ENCODE data around the gene NAALADL1. TPM values are rescaled to one million over a fixed set of nuclear protein-coding genes. Genes with fewer than 3 reads are reported as not detected.

NAALADL1 gene
- total RNA-seq, 1 experiment from 2014 or later: 0.23 TPM

DNA sequence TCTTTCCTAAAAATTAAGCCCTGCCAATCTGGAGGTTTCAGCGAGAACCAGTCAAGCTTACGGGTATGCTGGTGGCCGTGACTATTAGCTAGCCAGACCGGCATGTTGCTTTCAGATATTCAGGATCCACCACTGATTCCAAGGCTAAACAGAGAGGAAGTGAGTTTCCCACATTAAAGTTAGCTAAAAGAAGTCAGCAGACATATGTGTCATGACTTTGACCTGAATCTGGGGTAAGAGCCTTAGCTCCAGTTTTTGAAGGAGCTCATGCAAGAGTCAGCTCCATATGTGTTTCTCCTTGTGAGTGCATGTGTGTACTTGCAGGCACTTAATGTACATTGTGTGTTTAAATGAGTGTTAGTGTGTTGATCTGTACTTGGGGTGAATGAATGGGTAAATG is 27.1 kb upstream of the NAALADL1 start:
- Histone ChIP-seq H3K27me3 (replicated peaks; ENCODE audit: control insufficient read depth, insufficient read depth, low read length) (no peaks in the 10 kb centered on the region), H3K4me3 (ENCODE audit: low read depth, low read length) (no peak overlapping the region), H3K36me3 (ENCODE audit: control insufficient read depth, insufficient read depth, low read length) (peaks cover 4% of the 10 kb centered on the region; the same call in 1 of the 2 replicates), H3K9me3 (no peaks in the 10 kb centered on the region), H3K4me1 (peaks cover 16% of the 10 kb centered on the region; the same call in 1 of the 2 replicates)
- Mint-ChIP-seq H3K4me1 (ENCODE audit: low read depth, unreplicated experiment) (peaks cover 16% of the 10 kb centered on the region), H3K9me3 (ENCODE audit: unreplicated experiment) (no peaks in the 10 kb centered on the region), H3K36me3 (ENCODE audit: insufficient read depth, unreplicated experiment) (peaks cover 56% of the 10 kb centered on the region), H3K27ac (ENCODE audit: unreplicated experiment) (peak overlapping the region; percentile 23), H3K27me3 (ENCODE audit: insufficient read depth, unreplicated experiment) (no peaks in the 10 kb centered on the region), H3K4me3 (ENCODE audit: unreplicated experiment) (peak overlapping the region; percentile 85)
- intact Hi-C loops (cut with micrococcal nuclease; ENCODE audit: unreplicated experiment): no loop called here
- POLR2A ChIA-PET: interaction anchor here (0.6 to 1.2 kb wide), 2 partner anchors 26 to 32 kb away, joined by 3 to 4 read pairs; partner anchors contain the start of gene TM7SF2
- CTCF ChIA-PET: no interaction called here
- no peak for DNase-seq
- TF ChIP-seq, protein P1, sequence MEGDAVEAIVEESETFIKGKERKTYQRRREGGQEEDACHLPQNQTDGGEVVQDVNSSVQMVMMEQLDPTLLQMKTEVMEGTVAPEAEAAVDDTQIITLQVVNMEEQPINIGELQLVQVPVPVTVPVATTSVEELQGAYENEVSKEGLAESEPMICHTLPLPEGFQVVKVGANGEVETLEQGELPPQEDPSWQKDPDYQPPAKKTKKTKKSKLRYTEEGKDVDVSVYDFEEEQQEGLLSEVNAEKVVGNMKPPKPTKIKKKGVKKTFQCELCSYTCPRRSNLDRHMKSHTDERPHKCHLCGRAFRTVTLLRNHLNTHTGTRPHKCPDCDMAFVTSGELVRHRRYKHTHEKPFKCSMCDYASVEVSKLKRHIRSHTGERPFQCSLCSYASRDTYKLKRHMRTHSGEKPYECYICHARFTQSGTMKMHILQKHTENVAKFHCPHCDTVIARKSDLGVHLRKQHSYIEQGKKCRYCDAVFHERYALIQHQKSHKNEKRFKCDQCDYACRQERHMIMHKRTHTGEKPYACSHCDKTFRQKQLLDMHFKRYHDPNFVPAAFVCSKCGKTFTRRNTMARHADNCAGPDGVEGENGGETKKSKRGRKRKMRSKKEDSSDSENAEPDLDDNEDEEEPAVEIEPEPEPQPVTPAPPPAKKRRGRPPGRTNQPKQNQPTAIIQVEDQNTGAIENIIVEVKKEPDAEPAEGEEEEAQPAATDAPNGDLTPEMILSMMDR (IDR thresholded peaks at IDR 0.05; ENCODE audit: insufficient read depth in 1 of 2, low read depth in 1 of 2, low read length in 1 of 2, severe bottlenecking in 1 of 2, unreplicated experiment in 1 of 2): no peak
- BruUV-seq (replicated peaks): no TSS peak

DNA sequence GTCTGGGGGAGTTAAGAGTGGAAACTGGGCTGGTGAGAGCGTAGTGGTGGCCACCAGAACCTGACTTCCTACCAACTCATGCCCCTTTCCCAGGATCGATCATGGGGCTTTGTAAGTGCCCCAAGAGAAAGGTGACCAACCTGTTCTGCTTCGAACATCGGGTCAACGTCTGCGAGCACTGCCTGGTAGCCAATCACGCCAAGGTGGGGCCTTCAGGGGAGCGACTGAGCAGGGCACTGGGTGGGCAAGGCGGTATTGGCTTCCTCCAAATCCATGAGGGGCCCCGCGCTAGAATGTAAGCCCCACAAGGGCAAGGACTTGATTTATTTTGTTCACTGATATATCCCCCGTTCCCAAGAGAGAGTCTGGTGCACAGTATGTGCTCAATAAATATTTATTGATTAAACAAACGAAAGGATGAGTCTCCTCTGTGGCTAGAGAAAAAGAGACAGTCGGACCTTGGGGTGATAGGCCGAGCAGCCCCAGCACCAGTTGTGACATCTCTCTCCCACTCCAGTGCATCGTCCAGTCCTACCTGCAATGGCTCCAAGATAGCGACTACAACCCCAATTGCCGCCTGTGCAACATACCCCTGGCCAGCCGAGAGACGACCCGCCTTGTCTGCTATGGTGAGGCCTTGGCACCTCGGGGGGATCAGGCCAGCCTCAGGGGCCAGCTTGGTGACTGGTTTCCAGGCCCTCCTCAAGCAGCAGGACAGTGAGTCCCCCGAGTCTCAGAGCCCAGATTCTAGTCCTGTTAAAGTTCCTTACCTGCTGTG is 26.4 kb upstream of the NAALADL1 start:
- H3K27ac Mint-ChIP-seq (ENCODE audit: unreplicated experiment): peak overlapping the region; percentile 98
- H3K4me1 Mint-ChIP-seq (ENCODE audit: low read depth, unreplicated experiment): peaks cover 16% of the 10 kb centered on the region
- Histone ChIP-seq H3K36me3 (ENCODE audit: control insufficient read depth, insufficient read depth, low read length) (peaks cover 4% of the 10 kb centered on the region; the same call in 1 of the 2 replicates), H3K9me3 (no peaks in the 10 kb centered on the region), H3K4me1 (peaks cover 16% of the 10 kb centered on the region; the same call in 1 of the 2 replicates), H3K4me3 (ENCODE audit: low read depth, low read length) (peak overlapping the region; percentile 58), H3K27me3 (replicated peaks; ENCODE audit: control insufficient read depth, insufficient read depth, low read length) (no peaks in the 10 kb centered on the region)
- TF ChIP-seq, protein P1 (IDR thresholded peaks at IDR 0.05; ENCODE audit: insufficient read depth in 1 of 2, low read depth in 1 of 2, low read length in 1 of 2, severe bottlenecking in 1 of 2, unreplicated experiment in 1 of 2): no peak
- ChIA-PET CTCF (no interaction called here), POLR2A (interaction anchor here (1.2 kb wide), 1 partner anchor 27 kb away, joined by 4 read pairs; the partner anchor contains the start of gene TM7SF2)
- intact Hi-C loops (cut with micrococcal nuclease; ENCODE audit: unreplicated experiment): loop anchor here (5.0 kb wide), 1 partner anchor 57 kb away; the partner anchor contains the start of gene SNX15
- TSS peak; percentile 54 for BruUV-seq (replicated peaks)
- no peak for DNase-seq
- H3K9me3 Mint-ChIP-seq (ENCODE audit: unreplicated experiment): no peaks in the 10 kb centered on the region
- H3K36me3 Mint-ChIP-seq (ENCODE audit: insufficient read depth, unreplicated experiment): peaks cover 62% of the 10 kb centered on the region
- no peaks in the 10 kb centered on the region for H3K27me3 Mint-ChIP-seq (ENCODE audit: insufficient read depth, unreplicated experiment)
- peak overlapping the region; percentile 85 for H3K4me3 Mint-ChIP-seq (ENCODE audit: unreplicated experiment)

DNA sequence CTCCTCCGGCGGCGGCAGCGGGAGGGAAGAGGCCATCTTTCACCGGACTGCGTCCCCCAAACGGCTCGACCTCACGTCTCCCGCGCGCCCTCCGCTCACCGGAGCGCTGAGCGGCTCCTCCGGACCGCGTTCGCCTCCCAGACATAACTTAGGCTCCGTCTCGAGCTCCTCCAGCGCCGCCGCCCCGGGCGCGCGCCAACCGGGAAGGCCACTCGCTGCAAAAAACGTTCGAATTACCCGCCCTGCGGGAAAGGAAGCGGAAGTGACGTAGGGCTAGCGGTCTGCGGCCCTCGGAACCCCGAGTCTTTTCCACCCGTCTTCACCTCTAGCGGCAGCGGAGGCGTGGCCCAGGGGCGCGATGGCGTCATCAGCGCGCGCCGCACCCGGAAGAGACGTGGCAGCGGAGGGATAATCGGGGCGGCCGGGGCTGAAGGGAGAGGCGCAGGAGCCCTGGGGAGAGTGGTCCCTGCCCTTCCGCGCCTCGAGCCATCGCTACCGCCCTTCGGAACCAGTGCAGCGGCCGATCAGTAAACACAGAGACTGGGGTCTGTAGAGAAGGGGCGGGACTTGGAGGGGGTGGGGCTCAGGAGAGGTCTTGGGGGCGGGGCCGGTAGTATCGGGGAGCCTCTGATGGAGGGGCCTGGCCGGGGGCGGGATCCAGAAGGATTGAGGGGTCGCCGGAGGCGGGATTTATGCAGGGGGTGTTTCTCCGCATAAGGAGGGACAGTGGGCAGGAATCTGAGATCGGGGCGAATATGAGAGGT is 25.7 kb upstream of the NAALADL1 start, which contains the start of the genes CDCA5 and ZFPL1:
CDCA5 (minus strand) TSS at position 207 of the 764 bp plus-strand sequence; CDS start at position 145, 62 bp downstream.
ZFPL1 (plus strand) TSS at position 389 of the 764 bp plus-strand sequence. CDS start 477 bp downstream, outside the sequence.
- Mint-ChIP-seq H3K9me3 (ENCODE audit: unreplicated experiment) (no peaks in the 10 kb centered on the region), H3K4me1 (ENCODE audit: low read depth, unreplicated experiment) (peaks cover 17% of the 10 kb centered on the region), H3K27ac (ENCODE audit: unreplicated experiment) (peak within 1 kb of the TSS; percentile 98), H3K36me3 (ENCODE audit: insufficient read depth, unreplicated experiment) (peaks cover 62% of the 10 kb centered on the region), H3K27me3 (ENCODE audit: insufficient read depth, unreplicated experiment) (no peaks in the 10 kb centered on the region), H3K4me3 (ENCODE audit: unreplicated experiment) (peak within 1 kb of the TSS; percentile 85)
- no peaks in the 10 kb centered on the region for H3K27me3 ChIP-seq (replicated peaks; ENCODE audit: control insufficient read depth, insufficient read depth, low read length)
- peak; percentile 96 to 97 for DNase-seq
- ChIA-PET POLR2A (no interaction called here), CTCF (interaction anchor here (0.9 kb wide), 1 partner anchor 70 kb away, joined by 3 read pairs; the partner anchor contains the start of gene ARL2)
- intact Hi-C loops (cut with micrococcal nuclease; ENCODE audit: unreplicated experiment): loop anchor here (5.0 kb wide), 1 partner anchor 57 kb away; the partner anchor contains the start of gene SNX15
- H3K4me3 ChIP-seq (ENCODE audit: low read depth, low read length): peak within 1 kb of the TSS; percentile 58
- no peaks in the 10 kb centered on the region for H3K9me3 ChIP-seq
- BruUV-seq (replicated peaks): no TSS peak
- H3K4me1 ChIP-seq: peaks cover 16% of the 10 kb centered on the region; the same call in 1 of the 2 replicates
- TF ChIP-seq, protein P1 (IDR thresholded peaks at IDR 0.05; ENCODE audit: insufficient read depth in 1 of 2, low read depth in 1 of 2, low read length in 1 of 2, severe bottlenecking in 1 of 2, unreplicated experiment in 1 of 2): no peak
- peaks cover 4% of the 10 kb centered on the region; the same call in 1 of the 2 replicates for H3K36me3 ChIP-seq (ENCODE audit: control insufficient read depth, insufficient read depth, low read length)
